PC-9 (cell line): ENCODE measurements around the gene ARHGEF17. TPM values are rescaled to one million over a fixed set of nuclear protein-coding genes. Genes with fewer than 3 reads are reported as not detected.

ENCODE experiments used
- BruUV-seq: library from RNA; stranded (reverse); fragments of 400-500 nt; replicated peaks from 2 replicates; lab custom pipeline; 2021; lab: Mats Ljungman, UMichigan
- CTCF ChIA-PET: fragments of 300-600 bp; sonication (Branson Sonifier 250); formaldehyde crosslinking; loops from one replicate; lab custom pipeline; 2022; ENCODE audit warnings: antibody characterized with exemption; lab: Charles Lee
- POLR2A ChIA-PET: fragments of 300-600 bp; sonication (Branson Sonifier 250); formaldehyde crosslinking; loops from one replicate; lab custom pipeline; 2022; ENCODE audit warnings: antibody characterized with exemption; ENCODE audit not compliant: unreplicated experiment; lab: Charles Lee
- DNase-seq, 2 experiments: peaks; one replicate each; pipeline versions ENCODE4 v3.0.0 to v3.0.0-alpha.2; 2015 to 2022; ENCODE audit warnings: mixed read lengths in 1 of 2
- H2AFZ ChIP-seq: fragments of 200-600 bp; sonication (generic); 2 replicates; pipeline ENCODE4 v1.8.1; 2017; ENCODE audit warnings: antibody characterized with exemption
- H3F3A ChIP-seq: fragments of 200-600 bp; sonication (generic); 2 replicates; pipeline ENCODE4 v1.8.1; 2017; ENCODE audit warnings: antibody characterized with exemption, mild to moderate bottlenecking, low read depth; ENCODE audit not compliant: insufficient read depth
- H3K27ac ChIP-seq: fragments of 200-600 bp; sonication (generic); 2 replicates; pipeline ENCODE4 v1.6.1; 2016; ENCODE audit warnings: mixed run types
- H3K27me3 ChIP-seq: fragments of 200-600 bp; sonication (generic); 2 replicates; pipeline ENCODE4 v1.6.1; 2016; ENCODE audit warnings: low read depth, mixed run types; ENCODE audit not compliant: insufficient read depth
- H3K36me3 ChIP-seq: fragments of 200-600 bp; sonication (generic); 2 replicates; pipeline ENCODE4 v1.6.1; 2016; ENCODE audit warnings: low read depth, mixed run types
- H3K4me1 ChIP-seq: fragments of 200-600 bp; sonication (generic); replicated peaks from 2 replicates; pipeline ENCODE4 v1.6.1; 2016; ENCODE audit warnings: mixed run types; ENCODE audit not compliant: insufficient read depth
- H3K4me2 ChIP-seq: fragments of 200-600 bp; sonication (generic); 2 replicates; pipeline ENCODE4 v1.6.1; 2017; ENCODE audit warnings: mixed run types
- H3K4me3 ChIP-seq: fragments of 200-600 bp; sonication (generic); 2 replicates; pipeline ENCODE4 v1.6.1; 2016; ENCODE audit warnings: mixed run types
- H3K79me2 ChIP-seq: fragments of 200-600 bp; sonication (generic); 2 replicates; pipeline ENCODE4 v1.6.1; 2017; ENCODE audit warnings: low read depth, mixed run types
- H3K9me2 ChIP-seq: fragments of 200-600 bp; sonication (generic); 2 replicates; pipeline ENCODE4 v1.8.1; 2017; ENCODE audit warnings: mild to moderate bottlenecking; ENCODE audit not compliant: insufficient read depth
- H3K9me3 ChIP-seq: fragments of 200-600 bp; sonication (generic); 2 replicates; pipeline ENCODE4 v1.8.1; 2016; ENCODE audit warnings: low read depth; ENCODE audit not compliant: insufficient read depth
- H4K20me1 ChIP-seq: fragments of 200-600 bp; sonication (generic); 2 replicates; pipeline ENCODE4 v1.8.1; 2017; ENCODE audit not compliant: insufficient read depth
- CTCF ChIP-seq: fragments of 200-600 bp; sonication (generic); conservative IDR thresholded peaks from 2 replicates; pipeline ENCODE4 v1.6.1; 2017; ENCODE audit warnings: mixed run types, antibody characterized with exemption, mild to moderate bottlenecking, moderate library complexity
- EZH2 ChIP-seq: fragments of 200-600 bp; sonication (generic); IDR thresholded peaks from 2 replicates; pipeline ENCODE4 v1.8.0; 2017; ENCODE audit warnings: antibody characterized with exemption, low read depth
- intact Hi-C: fragments of 100-400 bp; cut with micrococcal nuclease; formaldehyde crosslinking; loops from one replicate; pipeline ENCODE4 v1.10.0; 2022; ENCODE audit not compliant: unreplicated experiment
- total RNA-seq: library from RNA; stranded (reverse); gene quantifications from 2 replicates; pipeline ENCODE4 v1.2.3, GENCODE V29; 2021

ARHGEF17 gene
- total RNA-seq, 1 experiment from 2014 or later = 56.9 TPM

- Histone ChIP-seq H3K27me3 (no peaks in the 10 kb centered on the region), H3K4me3 (no peak overlapping the region), H3K4me1 (peaks cover 12% of the 10 kb centered on the region), H3K9me2 (no peaks in the 10 kb centered on the region), H3K79me2 (no peaks in the 10 kb centered on the region), H4K20me1 (no peaks in the 10 kb centered on the region), H3K27ac (no peak overlapping the region), H3K36me3 (no peaks in the 10 kb centered on the region), H3K4me2 (no peak overlapping the region), H2AFZ (no peak overlapping the region), H3F3A (peaks cover 29% of the 10 kb centered on the region; the same call in 1 of the 2 replicates), H3K9me3 (no peaks in the 10 kb centered on the region)
- POLR2A ChIA-PET = interaction anchor here (0.7 to 0.9 kb wide), 2 partner anchors 13 to 20 kb away, joined by 4 read pairs; no protein-coding TSS in a partner anchor
- no TSS peak for BruUV-seq
- intact Hi-C loops = loop anchor here (5.0 kb wide), 1 partner anchor 846 kb away; no protein-coding TSS in a partner anchor
- CTCF ChIA-PET = interaction anchor here (0.5 to 1.3 kb wide), 3 partner anchors 18 to 39 kb away, joined by 3 to 4 read pairs (median 3); no protein-coding TSS in a partner anchor
- TF ChIP-seq EZH2 = no peak
- TF ChIP-seq CTCF = no peak
- no peak for DNase-seq
These were observed 19.8 kb downstream of the ARHGEF17 start for GRCh38 chr11:73327812-73328364.

- H3K36me3 ChIP-seq = no peaks in the 10 kb centered on the region
- H3K9me2 ChIP-seq = no peaks in the 10 kb centered on the region
- no peaks in the 10 kb centered on the region for H3K79me2 ChIP-seq
- H3F3A ChIP-seq = peaks cover 35% of the 10 kb centered on the region; the same call in 1 of the 2 replicates
- H3K9me3 ChIP-seq = no peaks in the 10 kb centered on the region
- H3K4me2 ChIP-seq = no peak overlapping the region
- H4K20me1 ChIP-seq = no peaks in the 10 kb centered on the region; the same call in 1 of the 2 replicates
- no peak overlapping the region for H3K4me3 ChIP-seq
- intact Hi-C loops = no loop called here
- no TSS peak for BruUV-seq
- no peak overlapping the region for H2AFZ ChIP-seq
- DNase-seq = no peak
- POLR2A ChIA-PET = no interaction called here
- H3K27me3 ChIP-seq = no peaks in the 10 kb centered on the region
- H3K27ac ChIP-seq = no peak overlapping the region
- peaks cover 32% of the 10 kb centered on the region for H3K4me1 ChIP-seq
- TF ChIP-seq CTCF (no peak), EZH2 (no peak)
- CTCF ChIA-PET = interaction anchor here (0.6 kb wide), 1 partner anchor 1482 kb away, joined by 6 read pairs; no protein-coding TSS in a partner anchor
These were observed 22.6 kb downstream of the ARHGEF17 start for GRCh38 chr11:73330569-73331093.

GRCh38 chr11:73331138-73331916 is 23.3 kb downstream of the ARHGEF17 start:
- Histone ChIP-seq H2AFZ (no peak overlapping the region), H3K79me2 (no peaks in the 10 kb centered on the region), H3K9me2 (no peaks in the 10 kb centered on the region), H3F3A (peaks cover 34% of the 10 kb centered on the region; the same call in 1 of the 2 replicates), H3K36me3 (no peaks in the 10 kb centered on the region), H3K27ac (no peak overlapping the region), H3K4me2 (no peak overlapping the region), H4K20me1 (no peaks in the 10 kb centered on the region; the same call in 1 of the 2 replicates), H3K4me3 (no peak overlapping the region), H3K4me1 (peaks cover 32% of the 10 kb centered on the region), H3K9me3 (no peaks in the 10 kb centered on the region), H3K27me3 (no peaks in the 10 kb centered on the region)
- no peak for DNase-seq
- no peak for TF ChIP-seq EZH2
- no peak for TF ChIP-seq CTCF
- intact Hi-C loops = no loop called here
- ChIA-PET CTCF (interaction anchor here (0.6 kb wide), 1 partner anchor 1483 kb away, joined by 6 read pairs; no protein-coding TSS in a partner anchor), POLR2A (interaction anchor here (1.0 kb wide), 1 partner anchor 139 kb away, joined by 5 read pairs; no protein-coding TSS in a partner anchor)
- no TSS peak for BruUV-seq
